Lower leg skin (tissue), 3 donors: Measurements from ENCODE around the gene ZBTB7C.

Experiments
- POLR2A ChIP-seq, 2 donors: fragments of 450-650 bp; IDR thresholded peaks; one replicate each; pipeline ENCODE4 v1.6.1; 2016 to 2017; ENCODE audit warnings: antibody characterized with exemption in 2 of 2, mild to moderate bottlenecking in 1 of 2, moderate library complexity in 1 of 2
- TF ChIP-seq, protein P1 (sequence below), 3 donors: fragments of 450-650 bp; IDR thresholded peaks; one replicate each; pipeline ENCODE4 v1.5.1; 2016; ENCODE audit warnings: antibody characterized with exemption in 3 of 3, mild to moderate bottlenecking in 3 of 3, moderate library complexity in 2 of 3

DNA sequence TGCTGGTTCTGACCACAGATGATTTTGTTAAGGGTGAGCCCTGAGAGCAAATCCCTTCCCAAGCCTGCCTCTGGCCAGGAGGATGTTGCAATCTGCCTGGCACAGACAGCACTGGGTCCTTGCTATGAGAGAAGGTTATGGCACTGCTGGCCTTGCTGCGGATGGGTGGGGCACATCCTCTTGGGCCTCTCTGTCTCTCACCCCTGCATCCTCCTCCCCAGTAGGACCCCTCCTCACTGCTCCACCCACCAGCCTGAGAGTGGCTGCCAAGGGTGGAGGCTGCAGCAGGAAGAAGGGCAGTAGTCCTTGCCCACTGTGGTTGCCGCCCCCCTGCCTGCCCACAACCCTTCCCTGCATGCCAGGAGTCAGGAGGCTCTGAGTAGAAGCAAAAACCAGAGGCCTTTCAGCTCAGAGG, 180.9 kb downstream of the ZBTB7C start:
- TF ChIP-seq, protein P1, sequence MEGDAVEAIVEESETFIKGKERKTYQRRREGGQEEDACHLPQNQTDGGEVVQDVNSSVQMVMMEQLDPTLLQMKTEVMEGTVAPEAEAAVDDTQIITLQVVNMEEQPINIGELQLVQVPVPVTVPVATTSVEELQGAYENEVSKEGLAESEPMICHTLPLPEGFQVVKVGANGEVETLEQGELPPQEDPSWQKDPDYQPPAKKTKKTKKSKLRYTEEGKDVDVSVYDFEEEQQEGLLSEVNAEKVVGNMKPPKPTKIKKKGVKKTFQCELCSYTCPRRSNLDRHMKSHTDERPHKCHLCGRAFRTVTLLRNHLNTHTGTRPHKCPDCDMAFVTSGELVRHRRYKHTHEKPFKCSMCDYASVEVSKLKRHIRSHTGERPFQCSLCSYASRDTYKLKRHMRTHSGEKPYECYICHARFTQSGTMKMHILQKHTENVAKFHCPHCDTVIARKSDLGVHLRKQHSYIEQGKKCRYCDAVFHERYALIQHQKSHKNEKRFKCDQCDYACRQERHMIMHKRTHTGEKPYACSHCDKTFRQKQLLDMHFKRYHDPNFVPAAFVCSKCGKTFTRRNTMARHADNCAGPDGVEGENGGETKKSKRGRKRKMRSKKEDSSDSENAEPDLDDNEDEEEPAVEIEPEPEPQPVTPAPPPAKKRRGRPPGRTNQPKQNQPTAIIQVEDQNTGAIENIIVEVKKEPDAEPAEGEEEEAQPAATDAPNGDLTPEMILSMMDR (IDR thresholded peaks at IDR 0.05) = no peak
- TF ChIP-seq POLR2A (IDR thresholded peaks at IDR 0.05) = no peak
